KMS-11 (cell line): ENCODE data around the gene SUCLG2.

Experiments used
- H2AFZ ChIP-seq: fragments of 200-600 bp; sonication (generic); 2 replicates; pipeline ENCODE4 v1.6.1; 2016; ENCODE audit warnings: antibody characterized with exemption, mixed run types, low read depth
- H3K27ac ChIP-seq: fragments of 200-600 bp; sonication (generic); 2 replicates; pipeline ENCODE4 v1.6.1; 2016; ENCODE audit warnings: mild to moderate bottlenecking, mixed run types
- H3K27me3 ChIP-seq: fragments of 200-600 bp; sonication (generic); 2 replicates; pipeline ENCODE4 v1.6.1; 2017; ENCODE audit warnings: mild to moderate bottlenecking, low read depth, mixed run types, moderate library complexity; ENCODE audit not compliant: insufficient read depth
- H3K36me3 ChIP-seq: fragments of 200-600 bp; sonication (generic); 2 replicates; pipeline ENCODE4 v1.6.1; 2017; ENCODE audit warnings: mild to moderate bottlenecking, mixed run types; ENCODE audit not compliant: insufficient read depth
- H3K4me1 ChIP-seq: fragments of 200-600 bp; sonication (generic); 2 replicates; pipeline ENCODE4 v1.6.1; 2016; ENCODE audit warnings: mild to moderate bottlenecking, low read depth, mixed run types; ENCODE audit not compliant: poor library complexity, severe bottlenecking
- H3K4me2 ChIP-seq: fragments of 200-600 bp; sonication (generic); 2 replicates; pipeline ENCODE4 v1.7.0; 2016; ENCODE audit warnings: mild to moderate bottlenecking, mixed run types
- H3K4me3 ChIP-seq: fragments of 200-600 bp; sonication (generic); IDR thresholded peaks from 2 replicates; pipeline ENCODE4 v1.6.1; 2017; ENCODE audit warnings: low read depth, low read length, mixed read lengths; ENCODE audit not compliant: insufficient read depth
- H3K79me2 ChIP-seq: fragments of 200-600 bp; sonication (generic); 2 replicates; pipeline ENCODE4 v1.6.1; 2016; ENCODE audit warnings: low read depth, mixed run types; ENCODE audit not compliant: insufficient read depth
- H3K9ac ChIP-seq: fragments of 200-600 bp; sonication (generic); 2 replicates; pipeline ENCODE4 v1.6.1; 2016; ENCODE audit warnings: mild to moderate bottlenecking, mixed run types
- H4K20me1 ChIP-seq: fragments of 200-600 bp; sonication (generic); 2 replicates; pipeline ENCODE4 v1.6.1; 2016; ENCODE audit warnings: mild to moderate bottlenecking, mixed run types; ENCODE audit not compliant: insufficient read depth
- TF ChIP-seq, protein P1 (sequence below): fragments of 200-600 bp; sonication (generic); conservative IDR thresholded peaks from 2 replicates; pipeline ENCODE4 v1.6.1; 2017; ENCODE audit warnings: low read depth, mild to moderate bottlenecking, antibody characterized with exemption, low read length, moderate library complexity, mixed read lengths

Gene SUCLG2

DNA sequence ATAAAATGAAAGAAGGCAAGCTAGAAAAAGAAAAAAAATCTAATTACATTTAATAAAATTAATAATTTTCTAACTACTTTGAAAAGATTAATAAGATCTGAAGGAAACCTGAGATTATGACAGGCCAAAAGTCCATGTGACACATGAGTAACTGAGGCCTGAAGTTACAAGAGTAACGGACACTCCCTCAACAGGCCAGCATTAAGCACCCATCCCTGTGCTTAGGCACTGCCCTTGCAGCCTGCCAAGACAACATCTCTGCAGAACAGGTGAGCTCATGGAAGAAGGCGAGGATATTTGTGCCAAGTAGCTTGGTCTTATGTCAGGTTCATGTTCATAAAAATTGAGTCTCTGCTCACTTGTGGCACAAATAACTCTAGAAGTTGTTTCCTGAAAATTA lies 31.8 kb downstream of the SUCLG2 start:
- no peaks in the 10 kb centered on the region for H3K79me2 ChIP-seq
- H3K36me3 ChIP-seq = no peaks in the 10 kb centered on the region
- H3K27me3 ChIP-seq = no peaks in the 10 kb centered on the region
- H4K20me1 ChIP-seq = no peaks in the 10 kb centered on the region
- no peak overlapping the region for H3K9ac ChIP-seq
- H3K4me2 ChIP-seq = no peak overlapping the region
- H3K4me3 ChIP-seq = no peak overlapping the region
- no peak overlapping the region for H3K27ac ChIP-seq
- TF ChIP-seq, protein P1, sequence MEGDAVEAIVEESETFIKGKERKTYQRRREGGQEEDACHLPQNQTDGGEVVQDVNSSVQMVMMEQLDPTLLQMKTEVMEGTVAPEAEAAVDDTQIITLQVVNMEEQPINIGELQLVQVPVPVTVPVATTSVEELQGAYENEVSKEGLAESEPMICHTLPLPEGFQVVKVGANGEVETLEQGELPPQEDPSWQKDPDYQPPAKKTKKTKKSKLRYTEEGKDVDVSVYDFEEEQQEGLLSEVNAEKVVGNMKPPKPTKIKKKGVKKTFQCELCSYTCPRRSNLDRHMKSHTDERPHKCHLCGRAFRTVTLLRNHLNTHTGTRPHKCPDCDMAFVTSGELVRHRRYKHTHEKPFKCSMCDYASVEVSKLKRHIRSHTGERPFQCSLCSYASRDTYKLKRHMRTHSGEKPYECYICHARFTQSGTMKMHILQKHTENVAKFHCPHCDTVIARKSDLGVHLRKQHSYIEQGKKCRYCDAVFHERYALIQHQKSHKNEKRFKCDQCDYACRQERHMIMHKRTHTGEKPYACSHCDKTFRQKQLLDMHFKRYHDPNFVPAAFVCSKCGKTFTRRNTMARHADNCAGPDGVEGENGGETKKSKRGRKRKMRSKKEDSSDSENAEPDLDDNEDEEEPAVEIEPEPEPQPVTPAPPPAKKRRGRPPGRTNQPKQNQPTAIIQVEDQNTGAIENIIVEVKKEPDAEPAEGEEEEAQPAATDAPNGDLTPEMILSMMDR = no peak
- H3K4me1 ChIP-seq = no peaks in the 10 kb centered on the region
- H2AFZ ChIP-seq = no peak overlapping the region

DNA sequence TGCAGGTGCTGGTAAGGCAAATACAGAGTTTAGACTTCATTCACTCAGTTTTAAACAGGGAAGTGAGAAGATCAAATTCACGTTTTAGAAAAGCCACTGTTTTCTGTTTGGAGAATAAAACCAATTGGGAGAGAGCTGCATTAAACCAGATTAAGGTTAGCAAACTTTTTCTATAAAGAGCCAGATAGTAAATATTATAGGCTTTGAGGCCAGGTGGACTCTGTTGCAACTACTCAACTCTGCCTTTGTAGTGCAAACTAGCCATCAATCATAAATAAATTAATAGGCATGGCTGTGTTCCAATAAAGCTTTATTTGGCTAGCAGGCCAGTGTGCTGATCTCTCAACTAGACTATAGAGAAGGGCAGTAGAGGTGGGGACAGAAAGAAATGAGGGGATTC lies 33.5 kb downstream of the SUCLG2 start:
- Histone ChIP-seq H3K36me3 (no peaks in the 10 kb centered on the region), H2AFZ (no peak overlapping the region), H3K4me1 (no peaks in the 10 kb centered on the region), H4K20me1 (no peaks in the 10 kb centered on the region), H3K4me2 (no peak overlapping the region), H3K27me3 (no peaks in the 10 kb centered on the region), H3K9ac (no peak overlapping the region), H3K4me3 (no peak overlapping the region), H3K79me2 (no peaks in the 10 kb centered on the region), H3K27ac (no peak overlapping the region)
- TF ChIP-seq, protein P1 = no peak

DNA sequence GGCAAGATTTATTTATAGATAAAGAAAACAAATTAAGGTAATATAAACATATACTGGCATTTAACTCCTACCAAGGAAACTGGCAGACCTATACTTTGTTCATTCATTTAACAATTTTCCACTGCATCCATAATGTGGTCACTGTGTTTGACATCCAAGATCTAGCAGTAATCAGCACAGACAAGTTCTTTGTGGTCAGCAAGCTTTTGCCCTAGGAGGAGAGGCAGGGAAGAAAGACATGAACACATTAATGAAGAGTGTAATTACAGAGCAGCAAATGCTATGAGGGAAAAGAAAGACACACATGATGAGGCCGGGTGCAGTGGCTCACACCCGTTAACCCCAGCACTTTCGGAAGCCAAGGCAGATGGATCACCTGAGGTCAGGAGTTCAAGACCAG lies 34.4 kb downstream of the SUCLG2 start:
- Histone ChIP-seq H3K4me2 (no peak overlapping the region), H3K4me1 (no peaks in the 10 kb centered on the region), H2AFZ (no peak overlapping the region), H3K79me2 (no peaks in the 10 kb centered on the region), H3K27ac (no peak overlapping the region), H3K27me3 (no peaks in the 10 kb centered on the region), H3K4me3 (no peak overlapping the region), H4K20me1 (no peaks in the 10 kb centered on the region), H3K9ac (no peak overlapping the region), H3K36me3 (no peaks in the 10 kb centered on the region)
- TF ChIP-seq, protein P1 = no peak

DNA sequence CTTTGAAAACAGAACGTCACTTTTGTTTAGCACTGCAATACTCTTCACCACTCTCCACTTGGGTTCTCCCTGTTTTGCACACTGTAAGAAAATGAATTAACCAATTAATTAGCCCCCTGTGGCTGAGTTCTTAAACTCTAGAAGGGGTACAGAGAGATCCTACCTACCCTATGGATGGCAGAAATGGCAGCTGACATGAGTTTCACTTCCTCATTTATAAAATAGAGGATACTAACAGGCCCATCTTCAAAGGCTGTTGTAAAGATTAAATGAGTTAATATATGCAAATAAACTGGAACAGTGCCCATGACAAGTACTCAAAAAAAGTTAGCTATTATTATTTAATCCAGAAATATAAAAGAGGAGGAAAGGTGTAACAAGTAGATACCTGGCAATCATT lies 36.9 kb downstream of the SUCLG2 start:
- H3K4me2 ChIP-seq = no peak overlapping the region
- no peak overlapping the region for H3K27ac ChIP-seq
- H4K20me1 ChIP-seq = no peaks in the 10 kb centered on the region
- no peak overlapping the region for H3K4me3 ChIP-seq
- no peaks in the 10 kb centered on the region for H3K27me3 ChIP-seq
- no peaks in the 10 kb centered on the region for H3K79me2 ChIP-seq
- TF ChIP-seq, protein P1 = no peak
- H3K9ac ChIP-seq = no peak overlapping the region
- no peak overlapping the region for H2AFZ ChIP-seq
- H3K36me3 ChIP-seq = no peaks in the 10 kb centered on the region
- no peaks in the 10 kb centered on the region for H3K4me1 ChIP-seq

DNA sequence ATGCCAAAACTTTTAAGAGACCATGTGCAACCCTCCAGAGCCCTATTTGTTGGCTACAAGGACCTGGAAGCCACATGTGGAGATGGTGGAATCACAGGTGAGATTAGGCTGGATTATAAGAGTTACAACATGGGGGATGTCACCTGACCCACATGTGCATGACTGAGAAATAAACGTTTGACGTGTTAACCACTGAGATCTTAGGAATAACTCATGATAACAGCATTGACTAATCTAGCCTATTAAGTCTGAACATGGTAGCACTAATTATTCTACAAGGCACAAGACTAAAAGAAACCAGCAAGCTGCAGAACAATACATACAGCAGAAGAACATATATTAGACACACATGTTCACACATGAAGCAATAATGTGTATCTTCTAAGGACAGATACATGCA lies 38.4 kb downstream of the SUCLG2 start:
- no peak overlapping the region for H3K4me3 ChIP-seq
- no peaks in the 10 kb centered on the region for H3K4me1 ChIP-seq
- H2AFZ ChIP-seq = no peak overlapping the region
- TF ChIP-seq, protein P1 = no peak
- no peak overlapping the region for H3K4me2 ChIP-seq
- no peaks in the 10 kb centered on the region for H4K20me1 ChIP-seq
- no peak overlapping the region for H3K27ac ChIP-seq
- no peaks in the 10 kb centered on the region for H3K79me2 ChIP-seq
- H3K36me3 ChIP-seq = no peaks in the 10 kb centered on the region
- H3K27me3 ChIP-seq = no peaks in the 10 kb centered on the region
- H3K9ac ChIP-seq = no peak overlapping the region
